Measurements from ENCODE around the gene PDE3B. TPM values are rescaled to one million over a fixed set of nuclear protein-coding genes. Genes with fewer than 3 reads are reported as not detected.

PDE3B gene
- polyA plus RNA-seq, 3 donors, result 8.7 to 49.7 (median 9.6) TPM

Other genes starting within 250 kb of the PDE3B start
- gene COPB1, start 144.0 kb upstream of the PDE3B start, polyA plus RNA-seq, result 10 to 100 TPM; 54.0 to 58.7 (median 54.7) TPM
- 100 to 1,000 TPM in 2 of 3 donors, 10 to 100 TPM in 1; 51.6 to 147 (median 116) TPM for gene PSMA1, start 123.4 kb upstream of the PDE3B start, polyA plus RNA-seq
- 1 to 10 TPM; 4.5 to 6.3 (median 4.6) TPM for gene CYP2R1, start 248.4 kb downstream of the PDE3B start, polyA plus RNA-seq

Data from adipose tissue (tissue), 3 donors.